ENCODE measurements around the gene SH3RF3.

DNA sequence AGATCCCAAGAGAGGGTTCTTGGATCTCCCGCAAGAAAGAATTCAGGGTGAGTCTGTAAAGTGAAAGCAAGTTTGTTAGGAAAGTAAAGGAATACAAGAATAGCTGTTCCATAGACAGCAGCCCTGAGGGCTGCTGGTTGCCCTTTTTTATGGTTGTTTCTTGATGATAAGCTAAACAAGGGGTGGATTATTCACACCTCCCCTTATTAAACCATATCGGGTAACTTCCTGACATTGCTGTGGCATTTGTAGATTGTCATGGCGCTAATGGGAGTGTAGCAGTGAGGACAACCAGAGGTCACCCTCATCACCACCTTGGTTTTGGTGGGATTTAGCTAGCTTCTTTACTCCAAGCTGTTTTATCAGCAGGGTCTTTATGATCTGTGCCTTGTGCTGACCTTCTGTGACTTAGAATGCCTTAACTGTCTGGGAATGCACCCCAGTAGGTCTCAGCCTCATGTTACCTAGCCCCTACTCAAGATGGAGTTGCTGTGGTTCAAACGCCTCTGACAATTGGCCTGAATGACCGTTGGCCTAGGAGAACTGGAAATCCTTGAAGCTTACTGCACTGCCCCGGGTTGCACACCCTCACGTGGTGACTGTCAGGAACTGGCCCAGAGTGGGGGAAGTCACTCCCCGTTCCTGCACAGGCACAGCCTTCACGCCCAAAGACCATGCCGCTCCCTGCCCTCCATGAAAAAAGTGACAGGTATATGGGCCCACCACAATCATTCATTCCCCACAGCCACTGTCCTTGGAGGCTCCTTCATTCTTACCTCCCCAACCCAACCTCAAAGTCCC, 347.8 kb downstream of the SH3RF3 start:
- TF ChIP-seq, protein P1, sequence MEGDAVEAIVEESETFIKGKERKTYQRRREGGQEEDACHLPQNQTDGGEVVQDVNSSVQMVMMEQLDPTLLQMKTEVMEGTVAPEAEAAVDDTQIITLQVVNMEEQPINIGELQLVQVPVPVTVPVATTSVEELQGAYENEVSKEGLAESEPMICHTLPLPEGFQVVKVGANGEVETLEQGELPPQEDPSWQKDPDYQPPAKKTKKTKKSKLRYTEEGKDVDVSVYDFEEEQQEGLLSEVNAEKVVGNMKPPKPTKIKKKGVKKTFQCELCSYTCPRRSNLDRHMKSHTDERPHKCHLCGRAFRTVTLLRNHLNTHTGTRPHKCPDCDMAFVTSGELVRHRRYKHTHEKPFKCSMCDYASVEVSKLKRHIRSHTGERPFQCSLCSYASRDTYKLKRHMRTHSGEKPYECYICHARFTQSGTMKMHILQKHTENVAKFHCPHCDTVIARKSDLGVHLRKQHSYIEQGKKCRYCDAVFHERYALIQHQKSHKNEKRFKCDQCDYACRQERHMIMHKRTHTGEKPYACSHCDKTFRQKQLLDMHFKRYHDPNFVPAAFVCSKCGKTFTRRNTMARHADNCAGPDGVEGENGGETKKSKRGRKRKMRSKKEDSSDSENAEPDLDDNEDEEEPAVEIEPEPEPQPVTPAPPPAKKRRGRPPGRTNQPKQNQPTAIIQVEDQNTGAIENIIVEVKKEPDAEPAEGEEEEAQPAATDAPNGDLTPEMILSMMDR (optimal IDR thresholded peaks at IDR 0.05 in 1 of 3, IDR thresholded peaks at IDR 0.05 in 1 of 3, conservative IDR thresholded peaks at IDR 0.05 in 1 of 3; ENCODE audit: extremely low read depth in 1 of 3, insufficient read depth in 2 of 3, low read length in 3 of 3): no peak
- no peak for TF ChIP-seq EZH2 (IDR thresholded peaks at IDR 0.05; ENCODE audit: low read length)

All from keratinocyte (primary cell).